ENCODE data around the gene DNAH9.
"Not testable (repeated sequence)": the region's sequence is repeated elsewhere in the genome, so short reads cannot be mapped to it uniquely, and the experiment has no call there.

DNAH9 gene

DNA sequence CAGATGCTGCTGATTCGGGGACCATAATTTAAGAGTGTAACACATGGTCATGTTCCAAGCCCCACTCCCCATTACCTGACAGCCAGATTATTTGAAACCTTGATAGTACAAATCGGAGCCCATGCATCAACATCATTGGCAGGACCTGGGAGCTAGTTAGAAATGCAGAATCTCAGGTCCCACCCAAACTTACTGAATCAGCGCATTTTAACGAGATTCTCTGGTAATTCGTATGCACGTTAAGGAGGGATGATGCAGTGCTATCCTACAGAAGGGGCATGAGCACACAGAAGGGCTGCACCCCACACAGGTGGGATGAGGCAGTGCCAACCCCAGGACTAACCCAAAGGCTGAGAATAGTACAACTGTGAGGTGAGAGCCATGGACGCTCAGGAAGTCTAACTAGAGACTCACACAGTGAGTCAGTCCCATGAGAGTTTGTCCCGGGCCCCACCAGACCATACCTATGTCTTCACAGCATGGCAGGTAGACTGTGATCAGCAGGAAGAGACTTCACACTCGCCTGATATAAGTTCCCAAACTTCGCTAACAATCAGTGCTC is 334.1 kb downstream of the DNAH9 start:
- no peak for DNase-seq (ENCODE audit: low read depth, low spot score)
- in situ Hi-C loops (cut with HindIII; ENCODE audit: low sequenced_read_pairs): no loop called here
- TF ChIP-seq, protein P1, sequence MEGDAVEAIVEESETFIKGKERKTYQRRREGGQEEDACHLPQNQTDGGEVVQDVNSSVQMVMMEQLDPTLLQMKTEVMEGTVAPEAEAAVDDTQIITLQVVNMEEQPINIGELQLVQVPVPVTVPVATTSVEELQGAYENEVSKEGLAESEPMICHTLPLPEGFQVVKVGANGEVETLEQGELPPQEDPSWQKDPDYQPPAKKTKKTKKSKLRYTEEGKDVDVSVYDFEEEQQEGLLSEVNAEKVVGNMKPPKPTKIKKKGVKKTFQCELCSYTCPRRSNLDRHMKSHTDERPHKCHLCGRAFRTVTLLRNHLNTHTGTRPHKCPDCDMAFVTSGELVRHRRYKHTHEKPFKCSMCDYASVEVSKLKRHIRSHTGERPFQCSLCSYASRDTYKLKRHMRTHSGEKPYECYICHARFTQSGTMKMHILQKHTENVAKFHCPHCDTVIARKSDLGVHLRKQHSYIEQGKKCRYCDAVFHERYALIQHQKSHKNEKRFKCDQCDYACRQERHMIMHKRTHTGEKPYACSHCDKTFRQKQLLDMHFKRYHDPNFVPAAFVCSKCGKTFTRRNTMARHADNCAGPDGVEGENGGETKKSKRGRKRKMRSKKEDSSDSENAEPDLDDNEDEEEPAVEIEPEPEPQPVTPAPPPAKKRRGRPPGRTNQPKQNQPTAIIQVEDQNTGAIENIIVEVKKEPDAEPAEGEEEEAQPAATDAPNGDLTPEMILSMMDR (IDR thresholded peaks at IDR 0.05; ENCODE audit: low read depth, low read length): no peak
- no peak overlapping the region for H3K4me3 ChIP-seq (ENCODE audit: low read depth, low read length)

DNA sequence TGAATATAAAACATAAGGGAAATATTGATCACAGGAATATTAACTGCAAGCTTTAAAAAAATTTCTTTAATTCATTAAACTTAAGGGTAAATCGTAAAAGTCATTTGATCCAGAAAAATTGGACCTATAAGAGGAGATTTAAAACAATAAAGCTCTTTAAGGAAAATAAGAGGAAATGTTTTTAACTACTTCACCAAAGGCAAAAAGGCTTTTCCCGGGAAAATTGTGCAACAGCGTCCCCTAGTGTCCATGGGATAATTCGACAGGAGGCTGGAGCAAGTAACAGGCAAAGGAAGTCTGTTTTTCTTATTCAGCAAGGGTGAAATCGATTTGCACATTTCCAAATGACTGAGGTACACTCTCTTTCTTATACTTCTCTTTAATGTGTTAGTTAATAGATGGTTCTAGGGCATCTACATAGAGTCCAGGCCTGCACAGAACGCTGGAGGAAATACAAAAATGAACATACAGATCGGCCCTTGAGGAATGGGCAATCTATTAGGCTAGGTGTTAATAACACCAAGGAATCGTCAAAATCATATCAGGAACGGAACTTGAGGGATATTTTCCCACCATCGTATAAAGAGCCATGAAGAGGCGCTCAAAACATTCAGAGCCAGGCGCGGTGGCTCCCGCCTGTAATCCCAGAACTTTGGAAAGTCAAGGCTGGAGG is 337.6 kb downstream of the DNAH9 start:
- TF ChIP-seq, protein P1 (IDR thresholded peaks at IDR 0.05; ENCODE audit: low read depth, low read length): peak; percentile 75
- H3K4me3 ChIP-seq (ENCODE audit: low read depth, low read length): no peak overlapping the region
- in situ Hi-C loops (cut with HindIII; ENCODE audit: low sequenced_read_pairs): no loop called here
- peak; percentile 46 for DNase-seq (ENCODE audit: low read depth, low spot score)

DNA sequence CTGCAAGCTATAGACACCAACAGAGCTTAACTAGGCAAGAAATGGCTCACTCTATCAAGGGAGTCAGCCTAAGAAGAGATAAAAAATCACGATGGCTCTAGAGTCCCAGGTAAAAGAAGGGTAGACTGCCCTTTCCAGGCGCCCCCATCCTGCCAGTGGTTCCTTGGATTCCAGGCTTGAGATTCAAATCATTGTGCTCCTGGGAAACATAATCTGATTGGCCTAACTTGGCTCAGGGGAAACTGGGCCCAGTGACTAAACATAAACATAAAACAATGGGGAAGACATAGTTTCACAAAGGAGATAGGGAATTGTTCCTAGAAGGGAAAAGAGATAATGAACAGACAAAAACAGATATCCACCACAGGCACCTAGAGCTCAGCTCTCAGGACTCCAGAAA is 342.6 kb downstream of the DNAH9 start:
- in situ Hi-C loops (cut with HindIII; ENCODE audit: low sequenced_read_pairs): no loop called here
- H3K4me3 ChIP-seq (ENCODE audit: low read depth, low read length): no peak overlapping the region
- no peak for DNase-seq (ENCODE audit: low read depth, low spot score)
- TF ChIP-seq, protein P1 (IDR thresholded peaks at IDR 0.05; ENCODE audit: low read depth, low read length): no peak

DNA sequence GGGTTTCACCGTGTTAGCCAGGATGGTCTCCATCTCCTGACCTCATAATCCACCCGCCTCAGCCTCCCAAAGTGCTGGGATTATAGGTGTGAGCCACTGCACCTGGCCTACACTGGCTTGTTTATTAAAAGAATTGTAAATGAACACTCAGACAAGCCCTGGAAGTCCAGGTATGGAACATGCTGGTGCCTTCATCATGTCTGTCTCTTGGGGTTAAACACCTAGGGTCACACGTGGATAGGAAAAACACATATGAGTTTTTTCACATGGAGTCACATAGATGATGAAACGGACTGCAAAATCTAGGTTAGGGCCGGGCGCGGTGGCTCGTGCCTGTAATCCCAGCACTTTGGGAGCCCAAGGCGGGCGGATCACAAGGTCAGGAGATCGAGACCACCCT is 344.8 kb downstream of the DNAH9 start:
- in situ Hi-C loops (cut with HindIII; ENCODE audit: low sequenced_read_pairs); H3K4me3 ChIP-seq (ENCODE audit: low read depth, low read length); DNase-seq (ENCODE audit: low read depth, low spot score): not testable (repeated sequence)

DNA sequence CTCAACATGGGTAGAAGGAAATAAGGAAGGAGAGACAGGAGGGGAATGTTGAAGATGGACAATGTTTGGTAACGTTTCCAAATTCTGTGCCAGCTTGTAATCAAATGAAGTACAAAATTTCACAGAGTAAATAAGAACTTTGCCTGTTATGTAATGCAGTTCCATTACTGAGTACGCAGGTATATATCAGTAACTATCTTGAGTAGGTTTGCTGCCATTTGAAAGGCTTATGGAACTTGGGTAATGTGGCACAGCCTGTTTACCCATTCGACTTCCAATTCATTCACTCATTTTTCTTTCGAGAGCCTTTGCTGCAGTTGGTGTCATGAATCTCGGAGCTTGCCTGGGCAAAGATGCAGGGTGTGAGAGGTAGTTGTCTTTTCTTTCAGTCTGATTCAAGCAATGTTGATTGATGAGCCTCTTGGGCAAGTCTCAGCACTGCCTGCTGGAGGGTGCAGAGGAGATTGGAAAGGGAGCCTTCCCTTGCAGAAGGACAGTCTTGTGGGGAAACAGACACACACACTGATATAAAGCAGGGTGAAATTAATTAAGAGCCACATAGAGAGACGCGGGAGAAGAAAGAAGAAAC is 345.6 kb downstream of the DNAH9 start:
- H3K4me3 ChIP-seq (ENCODE audit: low read depth, low read length): no peak overlapping the region
- TF ChIP-seq, protein P1 (IDR thresholded peaks at IDR 0.05; ENCODE audit: low read depth, low read length): no peak
- in situ Hi-C loops (cut with HindIII; ENCODE audit: low sequenced_read_pairs): no loop called here
- no peak for DNase-seq (ENCODE audit: low read depth, low spot score)

DNA sequence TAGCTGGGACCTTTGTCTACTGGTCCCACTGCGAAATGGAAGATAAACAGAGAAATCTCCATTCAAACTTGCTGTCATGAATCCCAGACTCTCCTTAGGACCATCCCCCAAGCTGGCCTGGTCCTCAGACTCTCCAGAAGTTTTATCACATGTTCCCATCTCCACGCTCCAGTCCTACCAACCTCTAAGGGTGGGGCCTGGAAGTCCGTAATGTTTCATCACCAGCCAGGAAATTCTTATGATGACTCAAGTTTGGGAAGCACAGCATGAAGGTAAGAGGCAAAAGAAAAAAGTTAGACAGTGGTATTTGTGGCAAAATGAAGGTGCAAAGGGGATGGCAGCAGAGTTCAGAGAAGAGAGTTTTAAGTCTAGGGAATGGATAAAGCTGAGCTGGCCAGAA is 346.3 kb downstream of the DNAH9 start:
- in situ Hi-C loops (cut with HindIII; ENCODE audit: low sequenced_read_pairs): no loop called here
- no peak overlapping the region for H3K4me3 ChIP-seq (ENCODE audit: low read depth, low read length)
- DNase-seq (ENCODE audit: low read depth, low spot score): peak; percentile 11
- TF ChIP-seq, protein P1 (IDR thresholded peaks at IDR 0.05; ENCODE audit: low read depth, low read length): no peak

DNA sequence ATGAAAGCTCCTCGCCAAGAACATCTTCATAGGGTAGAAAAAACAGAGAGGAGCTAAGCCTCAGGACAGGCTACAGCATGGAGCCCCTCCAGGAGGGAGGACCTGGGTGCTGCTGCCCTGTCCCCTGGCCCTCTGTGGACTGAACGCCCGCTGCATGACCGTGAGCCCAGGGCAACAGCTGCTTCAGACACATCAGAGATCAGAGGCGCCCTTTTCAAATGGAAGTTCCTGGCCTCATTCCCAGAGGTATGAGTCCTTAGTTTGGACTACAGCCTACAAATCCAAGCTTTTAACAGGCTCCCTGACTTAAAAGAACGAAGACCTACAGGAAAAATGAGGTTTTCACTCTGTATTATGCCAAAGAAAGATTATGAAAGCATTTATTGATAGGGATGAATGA is 350.5 kb downstream of the DNAH9 start:
- DNase-seq (ENCODE audit: low read depth, low spot score): peak; percentile 84
- in situ Hi-C loops (cut with HindIII; ENCODE audit: low sequenced_read_pairs): no loop called here
- no peak overlapping the region for H3K4me3 ChIP-seq (ENCODE audit: low read depth, low read length)
- TF ChIP-seq, protein P1 (IDR thresholded peaks at IDR 0.05; ENCODE audit: low read depth, low read length): no peak

DNA sequence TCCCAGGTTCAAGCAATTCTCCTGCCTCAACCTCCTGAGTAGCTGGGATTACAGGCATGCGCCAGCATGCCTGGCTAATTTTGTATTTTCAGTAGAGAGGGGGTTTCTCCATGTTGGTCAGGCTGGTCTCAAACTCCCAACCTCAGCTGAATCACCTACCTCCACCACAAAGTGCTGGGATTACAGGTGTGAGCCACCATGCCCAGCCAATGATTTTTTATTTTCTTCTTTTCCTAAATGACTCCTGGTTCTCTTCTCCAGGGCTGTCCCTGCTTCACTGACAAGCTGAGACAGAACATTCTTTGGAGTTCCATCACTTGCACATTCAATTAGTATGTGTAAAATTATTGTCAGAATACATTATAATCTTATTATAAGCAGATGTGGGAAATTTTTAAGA is 351.3 kb downstream of the DNAH9 start:
- in situ Hi-C loops (cut with HindIII; ENCODE audit: low sequenced_read_pairs); DNase-seq (ENCODE audit: low read depth, low spot score); H3K4me3 ChIP-seq (ENCODE audit: low read depth, low read length): not testable (repeated sequence)
